GM19351 (cell line): Measurements from ENCODE around the gene SPPL2C.

Source experiments
- ATAC-seq: cut with Tn5 transposase; IDR thresholded peaks from one replicate; pipeline ENCODE4 v1.9.1; 2021; ENCODE audit warnings: mild to moderate bottlenecking, moderate library complexity; ENCODE audit not compliant: unreplicated experiment

Gene SPPL2C

GRCh38 chr17:45828582-45829133, 16.0 kb upstream of the SPPL2C start:
- ATAC-seq = no peak

- no peak for ATAC-seq
These were observed 10.8 kb upstream of the SPPL2C start for GRCh38 chr17:45833920-45834319.

- no peak for ATAC-seq
These were observed 9.9 kb upstream of the SPPL2C start for GRCh38 chr17:45834471-45835396.

GRCh38 chr17:45835481-45835880, 9.2 kb upstream of the SPPL2C start:
- ATAC-seq = no peak

- ATAC-seq = no peak
These were observed 8.3 kb upstream of the SPPL2C start for GRCh38 chr17:45836047-45837044.

GRCh38 chr17:45837187-45837586, 7.5 kb upstream of the SPPL2C start:
- ATAC-seq = no peak

GRCh38 chr17:45837603-45838002, 7.1 kb upstream of the SPPL2C start:
- no peak for ATAC-seq

- no peak for ATAC-seq
These were observed 5.9 kb upstream of the SPPL2C start for GRCh38 chr17:45838751-45839295.

GRCh38 chr17:45839442-45839841, 5.2 kb upstream of the SPPL2C start:
- no peak for ATAC-seq

- no peak for ATAC-seq
These were observed 3.5 kb upstream of the SPPL2C start for GRCh38 chr17:45841186-45841585.

- no peak for ATAC-seq
These were observed 2.7 kb upstream of the SPPL2C start for GRCh38 chr17:45841883-45842525.

GRCh38 chr17:45843722-45844121, 959 bp upstream of the SPPL2C start:
- no peak for ATAC-seq

GRCh38 chr17:45845376-45846185, 900 bp downstream of the SPPL2C start:
- no peak for ATAC-seq

GRCh38 chr17:45846223-45846622, 1.5 kb downstream of the SPPL2C start:
- no peak for ATAC-seq

GRCh38 chr17:45846646-45847045, 2.0 kb downstream of the SPPL2C start:
- ATAC-seq = no peak

- ATAC-seq = no peak
These were observed 2.4 kb downstream of the SPPL2C start for GRCh38 chr17:45847101-45847500.

GRCh38 chr17:45847747-45848146, 3.1 kb downstream of the SPPL2C start:
- no peak for ATAC-seq

- no peak for ATAC-seq
These were observed 3.7 kb downstream of the SPPL2C start for GRCh38 chr17:45848405-45848804.

GRCh38 chr17:45848868-45849535, 4.3 kb downstream of the SPPL2C start:
- no peak for ATAC-seq
